HG02798 (cell line): ENCODE data around the gene ACOT12.

Experiments used
- ATAC-seq: cut with Tn5 transposase; IDR thresholded peaks from one replicate; pipeline ENCODE4 v1.9.1; 2021; ENCODE audit warnings: mild to moderate bottlenecking; ENCODE audit not compliant: unreplicated experiment, poor library complexity

ACOT12 gene

GRCh38 chr5:81401266-81401665 lies 7.3 kb upstream of the ACOT12 start:
- no peak for ATAC-seq

GRCh38 chr5:81400375-81400774 lies 6.4 kb upstream of the ACOT12 start:
- ATAC-seq, result no peak

GRCh38 chr5:81398741-81399140 lies 4.8 kb upstream of the ACOT12 start:
- no peak for ATAC-seq

- no peak for ATAC-seq
Measured at GRCh38 chr5:81397176-81397575, 3.2 kb upstream of the ACOT12 start.

GRCh38 chr5:81395262-81395661 lies 1.3 kb upstream of the ACOT12 start:
- ATAC-seq, result no peak

- ATAC-seq, result no peak
Measured at GRCh38 chr5:81393430-81393782, 528 bp downstream of the ACOT12 start.

- ATAC-seq, result no peak
Measured at GRCh38 chr5:81389025-81389424, 4.9 kb downstream of the ACOT12 start.

- ATAC-seq, result no peak
Measured at GRCh38 chr5:81388169-81388568, 5.8 kb downstream of the ACOT12 start.

- ATAC-seq, result no peak
Measured at GRCh38 chr5:81383867-81384266, 10.1 kb downstream of the ACOT12 start.

GRCh38 chr5:81371354-81371876 lies 22.5 kb downstream of the ACOT12 start:
- ATAC-seq, result no peak

- ATAC-seq, result no peak
Measured at GRCh38 chr5:81370912-81371311, 23.0 kb downstream of the ACOT12 start.

- no peak for ATAC-seq
Measured at GRCh38 chr5:81365541-81365940, 28.4 kb downstream of the ACOT12 start.

GRCh38 chr5:81363093-81363871 lies 30.7 kb downstream of the ACOT12 start:
- no peak for ATAC-seq

GRCh38 chr5:81361600-81361999 lies 32.3 kb downstream of the ACOT12 start:
- no peak for ATAC-seq

GRCh38 chr5:81360640-81361039 lies 33.3 kb downstream of the ACOT12 start:
- ATAC-seq, result no peak

- no peak for ATAC-seq
Measured at GRCh38 chr5:81359881-81360280, 34.1 kb downstream of the ACOT12 start.

GRCh38 chr5:81359108-81359507 lies 34.8 kb downstream of the ACOT12 start:
- no peak for ATAC-seq

- no peak for ATAC-seq
Measured at GRCh38 chr5:81355291-81356251, 38.4 kb downstream of the ACOT12 start.

- no peak for ATAC-seq
Measured at GRCh38 chr5:81354093-81354492, 39.8 kb downstream of the ACOT12 start.

- ATAC-seq, result no peak
Measured at GRCh38 chr5:81353189-81353588, 40.7 kb downstream of the ACOT12 start.

GRCh38 chr5:81350507-81350906 lies 43.4 kb downstream of the ACOT12 start:
- ATAC-seq, result no peak
